ENCODE results near the gene CCDC24. TPM values are rescaled to one million over a fixed set of nuclear protein-coding genes. Genes with fewer than 3 reads are reported as not detected.

Gene CCDC24
- total RNA-seq, 1 experiment from 2014 or later, result 11.8 TPM

DNA sequence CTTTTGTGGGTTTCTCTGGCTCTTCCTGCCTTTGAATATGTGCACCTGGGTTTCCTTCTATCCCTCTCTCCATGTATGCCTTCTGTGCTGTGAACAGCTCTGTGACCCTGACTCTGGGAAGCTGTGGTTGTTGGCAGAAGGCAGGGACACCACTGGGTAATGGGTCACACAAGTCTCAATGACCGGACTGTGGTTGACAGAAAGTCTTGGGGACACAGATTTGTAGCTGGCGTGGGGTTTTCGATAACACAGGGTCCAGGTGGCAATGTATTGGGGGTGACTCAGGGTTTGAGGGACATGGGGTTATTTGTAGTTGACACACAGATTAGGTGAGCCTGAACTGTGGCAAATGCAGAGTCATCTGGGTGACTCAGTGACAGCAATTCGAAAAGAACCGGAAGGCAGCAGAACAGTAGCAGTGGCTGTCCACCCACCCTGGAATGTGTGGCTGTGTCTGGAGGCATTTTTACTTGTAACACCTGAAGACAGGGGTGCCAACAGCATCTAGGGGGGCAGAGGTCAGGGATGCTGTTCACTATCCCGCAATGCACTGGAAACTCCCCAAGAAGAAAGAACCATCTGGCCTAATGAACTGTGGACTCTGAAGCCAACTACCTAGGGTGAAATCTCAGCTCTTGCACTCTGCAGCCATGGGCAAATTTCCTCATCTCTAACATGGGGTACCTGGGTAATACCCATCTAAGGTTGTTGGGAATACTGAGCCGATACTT is 52.8 kb downstream of the CCDC24 start:
- Histone ChIP-seq H3K9me3 (ENCODE audit: control insufficient read depth, low read depth, low read length) (no peaks in the 10 kb centered on the region), H3K4ac (ENCODE audit: low read depth, low read length) (no peak overlapping the region), H2BK15ac (ENCODE audit: low read depth, low read length) (no peak overlapping the region), H4K5ac (ENCODE audit: insufficient read length, low read depth, low read length) (no peak overlapping the region), H2BK120ac (ENCODE audit: low read depth, low read length, poor library complexity, severe bottlenecking) (no peak overlapping the region), H3K4me2 (ENCODE audit: insufficient read depth, insufficient read length, low read length) (no peak overlapping the region), H3K23me2 (ENCODE audit: insufficient read length, low read depth, low read length, poor library complexity, severe bottlenecking) (no peaks in the 10 kb centered on the region), H3K79me2 (ENCODE audit: insufficient read depth, low read length) (no peaks in the 10 kb centered on the region), H2BK12ac (ENCODE audit: insufficient read length, low read depth, low read length) (no peak overlapping the region), H4K91ac (ENCODE audit: insufficient read length, low read depth, low read length) (no peak overlapping the region), H3T11ph (ENCODE audit: low read length) (no peak overlapping the region), H4K8ac (replicated peaks; ENCODE audit: insufficient read length, low read depth, low read length) (no peak overlapping the region), H3K23ac (ENCODE audit: insufficient read length, low read depth, low read length) (no peak overlapping the region), H2AK5ac (ENCODE audit: insufficient read length, low read length) (no peak overlapping the region), H2BK5ac (ENCODE audit: insufficient read length, low read length) (no peak overlapping the region), H3K9ac (ENCODE audit: extremely low read depth, insufficient read length, low read length) (no peak overlapping the region), H3K27ac (ENCODE audit: insufficient read length, low read depth, low read length) (no peak overlapping the region), H3K4me1 (ENCODE audit: insufficient read depth, low read length) (no peaks in the 10 kb centered on the region), H3K79me1 (ENCODE audit: insufficient read depth, low read depth, low read length, poor library complexity, severe bottlenecking) (no peaks in the 10 kb centered on the region), H3K18ac (ENCODE audit: insufficient read length, low read depth, low read length) (no peak overlapping the region), H3K14ac (ENCODE audit: insufficient read depth, low read length) (no peak overlapping the region), H3K56ac (ENCODE audit: insufficient read length, low read depth, low read length) (no peak overlapping the region), H4K20me1 (ENCODE audit: control insufficient read depth, insufficient read depth, insufficient read length) (no peaks in the 10 kb centered on the region), H2AFZ (ENCODE audit: low read length) (no peak overlapping the region), H3K27me3 (ENCODE audit: insufficient read depth, low read length) (no peaks in the 10 kb centered on the region; the same call in 1 of the 2 replicates), H2BK20ac (ENCODE audit: low read depth, low read length, poor library complexity, severe bottlenecking) (no peak overlapping the region)
- TF ChIP-seq, protein P1, sequence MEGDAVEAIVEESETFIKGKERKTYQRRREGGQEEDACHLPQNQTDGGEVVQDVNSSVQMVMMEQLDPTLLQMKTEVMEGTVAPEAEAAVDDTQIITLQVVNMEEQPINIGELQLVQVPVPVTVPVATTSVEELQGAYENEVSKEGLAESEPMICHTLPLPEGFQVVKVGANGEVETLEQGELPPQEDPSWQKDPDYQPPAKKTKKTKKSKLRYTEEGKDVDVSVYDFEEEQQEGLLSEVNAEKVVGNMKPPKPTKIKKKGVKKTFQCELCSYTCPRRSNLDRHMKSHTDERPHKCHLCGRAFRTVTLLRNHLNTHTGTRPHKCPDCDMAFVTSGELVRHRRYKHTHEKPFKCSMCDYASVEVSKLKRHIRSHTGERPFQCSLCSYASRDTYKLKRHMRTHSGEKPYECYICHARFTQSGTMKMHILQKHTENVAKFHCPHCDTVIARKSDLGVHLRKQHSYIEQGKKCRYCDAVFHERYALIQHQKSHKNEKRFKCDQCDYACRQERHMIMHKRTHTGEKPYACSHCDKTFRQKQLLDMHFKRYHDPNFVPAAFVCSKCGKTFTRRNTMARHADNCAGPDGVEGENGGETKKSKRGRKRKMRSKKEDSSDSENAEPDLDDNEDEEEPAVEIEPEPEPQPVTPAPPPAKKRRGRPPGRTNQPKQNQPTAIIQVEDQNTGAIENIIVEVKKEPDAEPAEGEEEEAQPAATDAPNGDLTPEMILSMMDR (conservative IDR thresholded peaks at IDR 0.05), result no peak
- no peak for DNase-seq
- H3K4me3 Mint-ChIP-seq, result no peak overlapping the region
- WGBS (ENCODE audit: extremely low coverage, insufficient read length, low lambda C conversion rate), result no CpG with 5 or more reads among the region's 7 CpGs
- H3K36me3 Mint-ChIP-seq (ENCODE audit: insufficient read depth in 1 of 3, low read depth in 3 of 3), result no peaks in the 10 kb centered on the region
- no peak overlapping the region for H3K27ac Mint-ChIP-seq
- H3K27me3 Mint-ChIP-seq (ENCODE audit: low read depth), result peaks cover 31% of the 10 kb centered on the region
- no peaks in the 10 kb centered on the region for H3K9me3 Mint-ChIP-seq
- peaks cover 9 to 14% of the 10 kb centered on the region in 2 experiments for H3K4me1 Mint-ChIP-seq

Measured in H9 (cell line).